GM19023 (cell line): ENCODE measurements around the gene AFF2.
A peak's percentile ranks its signal among the peaks of the same experiment; 100 is the strongest.

ENCODE experiments used
- ATAC-seq: cut with Tn5 transposase; IDR thresholded peaks from one replicate; pipeline ENCODE4 v1.9.1; 2021; ENCODE audit warnings: mild to moderate bottlenecking, moderate library complexity; ENCODE audit not compliant: unreplicated experiment

The AFF2 gene

GRCh38 chrX:148580016-148580415 is 79.6 kb downstream of the AFF2 start:
- no peak for ATAC-seq

- ATAC-seq: no peak
These were observed 81.9 kb downstream of the AFF2 start for GRCh38 chrX:148582353-148582752.

DNA sequence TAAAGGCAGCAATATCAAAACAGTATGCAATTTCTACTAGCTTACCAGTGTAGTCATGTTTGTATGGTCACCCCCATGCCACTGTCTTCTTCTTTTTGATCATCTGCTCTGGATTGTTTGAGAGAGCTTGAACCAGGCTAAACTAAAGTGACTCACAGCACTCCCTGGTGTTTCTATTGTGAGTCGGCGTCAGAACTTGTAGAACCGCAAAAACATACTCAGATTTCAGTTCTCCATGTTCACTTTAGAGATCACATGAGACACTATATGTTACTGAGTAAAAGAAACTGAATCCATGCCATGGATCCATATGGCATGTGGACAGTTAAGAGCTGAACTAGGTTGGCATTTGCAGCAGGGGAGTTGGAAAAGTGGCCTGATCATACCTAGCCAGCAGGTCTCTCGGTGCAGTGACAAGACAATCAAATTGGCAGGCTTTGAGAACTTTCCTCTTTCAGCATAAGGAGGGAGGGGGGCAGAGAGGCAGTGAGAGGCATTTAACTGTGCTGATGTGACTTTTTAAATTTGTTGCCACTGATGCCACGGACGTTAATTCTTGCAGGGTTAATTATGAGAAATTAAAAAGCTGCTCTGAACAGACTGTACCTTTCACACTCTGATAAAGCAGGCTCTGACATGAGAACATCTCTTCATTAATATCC is 88.4 kb downstream of the AFF2 start:
- ATAC-seq: no peak

- ATAC-seq: no peak
These were observed 92.2 kb downstream of the AFF2 start for GRCh38 chrX:148592595-148592994.

DNA sequence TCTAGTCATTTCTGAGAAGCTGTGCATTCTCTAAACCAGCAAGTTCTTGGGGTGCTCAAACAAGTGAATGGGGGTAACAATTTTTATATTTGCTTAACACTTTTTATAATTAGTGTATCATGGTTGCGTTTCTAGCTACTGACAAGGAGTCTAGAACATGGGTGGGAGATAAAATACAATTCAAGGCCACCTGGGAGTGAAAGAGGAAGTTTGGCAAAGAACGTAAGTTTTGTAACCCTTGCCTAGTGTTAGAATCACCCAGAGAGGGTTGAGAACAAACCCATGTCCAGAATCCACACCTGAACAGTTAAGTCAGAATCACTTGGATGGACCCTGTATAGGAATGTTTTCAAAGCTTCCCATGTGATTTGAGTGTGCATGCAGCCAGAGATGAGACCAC is 92.7 kb downstream of the AFF2 start:
- ATAC-seq: no peak

DNA sequence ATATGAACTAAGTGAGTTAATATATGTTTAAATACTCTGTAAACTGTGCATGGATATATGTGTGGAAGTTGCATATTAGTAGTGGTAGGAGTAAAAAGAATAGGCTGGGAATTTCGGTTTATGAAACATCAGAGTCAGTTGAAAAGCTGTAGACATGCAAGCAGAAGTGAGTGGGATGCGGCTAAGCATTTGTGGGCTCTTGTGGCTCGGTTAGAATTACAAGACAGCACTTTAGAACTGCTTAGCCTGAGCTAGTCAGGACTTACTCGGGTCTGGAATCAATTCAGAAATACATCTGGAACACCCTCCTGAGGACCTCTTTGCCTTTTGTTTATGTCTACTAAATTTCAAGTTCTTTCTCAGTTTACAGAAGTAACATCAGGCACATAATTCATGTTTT is 93.6 kb downstream of the AFF2 start:
- ATAC-seq: no peak

DNA sequence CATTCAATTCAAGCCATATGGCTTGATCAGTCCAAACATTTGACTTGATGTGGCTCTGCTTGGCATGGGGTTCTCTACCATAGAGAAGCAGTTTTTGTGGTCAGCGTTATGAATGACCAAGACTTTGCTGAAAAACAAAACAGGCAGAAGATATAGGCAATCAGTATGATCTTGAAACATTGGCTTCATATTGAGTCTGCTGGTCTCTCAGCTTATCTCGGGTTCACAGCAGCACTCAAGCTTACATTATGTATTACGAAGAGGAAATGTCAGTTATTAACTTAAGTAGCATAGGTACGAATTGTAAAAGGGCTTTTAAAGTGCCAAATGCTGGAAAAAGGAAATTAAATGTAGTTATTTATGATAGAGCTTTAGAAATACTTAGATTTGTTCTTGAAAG is 99.0 kb downstream of the AFF2 start:
- no peak for ATAC-seq

DNA sequence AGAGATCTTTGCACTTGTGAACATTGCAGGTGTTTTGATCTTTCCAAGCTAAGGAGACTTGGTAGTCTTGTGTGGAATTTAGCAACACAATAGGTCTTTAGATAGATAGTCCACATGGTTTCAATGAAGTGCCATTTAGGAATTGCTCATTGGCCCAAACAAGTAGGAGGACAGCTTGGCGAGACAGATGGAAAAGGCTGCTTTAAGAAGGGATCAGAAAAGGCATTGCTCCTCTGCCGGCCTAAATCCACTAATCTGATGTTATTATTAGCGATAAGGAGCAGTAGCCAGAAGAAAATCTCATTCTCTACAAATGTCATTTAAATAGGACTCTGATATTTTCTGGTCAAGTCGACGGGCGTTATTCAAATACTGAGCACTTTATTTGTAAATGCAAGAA is 99.7 kb downstream of the AFF2 start:
- no peak for ATAC-seq

DNA sequence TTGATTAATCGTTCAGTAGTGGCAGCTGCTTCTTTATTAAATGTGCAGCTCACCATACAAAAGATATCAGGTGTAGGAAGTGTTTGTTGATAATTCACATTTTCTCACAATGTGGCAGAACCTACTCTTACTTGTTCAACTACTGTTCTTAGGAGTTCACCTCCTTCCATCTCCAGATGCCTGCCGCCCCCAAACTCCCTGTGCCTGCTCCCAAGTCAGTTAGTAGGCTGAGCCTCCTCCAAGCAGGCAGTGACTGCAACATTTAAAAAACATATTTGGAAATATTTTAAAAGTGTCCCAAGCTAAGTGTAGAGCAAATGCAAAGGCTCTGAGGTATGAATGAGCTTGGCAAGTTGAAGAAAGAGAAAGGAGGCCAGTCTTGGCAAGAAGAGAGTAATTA is 100.2 kb downstream of the AFF2 start:
- no peak for ATAC-seq

DNA sequence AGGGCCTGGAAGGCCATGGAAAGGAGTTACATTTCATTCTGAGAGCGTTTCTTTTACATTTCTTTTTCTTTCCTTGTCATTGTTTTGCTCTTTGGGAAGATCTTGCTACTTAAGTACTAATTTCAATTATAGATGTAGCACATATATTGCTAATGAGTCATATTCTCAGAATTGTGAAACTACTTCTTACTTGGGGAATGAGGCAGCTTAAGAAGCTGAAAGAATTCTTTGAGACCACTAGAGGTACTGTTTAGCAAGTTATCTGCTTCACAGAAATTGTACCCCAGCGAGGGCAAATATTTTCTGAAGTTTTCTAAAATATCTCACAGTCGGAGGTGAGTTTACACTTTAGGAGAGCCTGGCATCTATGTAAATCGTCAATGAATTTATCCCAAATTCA is 100.6 kb downstream of the AFF2 start:
- no peak for ATAC-seq

- ATAC-seq: peak; percentile 67
These were observed 109.3 kb downstream of the AFF2 start for GRCh38 chrX:148609515-148610327.

GRCh38 chrX:148610328-148610698 is 109.9 kb downstream of the AFF2 start:
- ATAC-seq: peak; percentile 61

GRCh38 chrX:148611993-148612392 is 111.6 kb downstream of the AFF2 start:
- ATAC-seq: no peak

DNA sequence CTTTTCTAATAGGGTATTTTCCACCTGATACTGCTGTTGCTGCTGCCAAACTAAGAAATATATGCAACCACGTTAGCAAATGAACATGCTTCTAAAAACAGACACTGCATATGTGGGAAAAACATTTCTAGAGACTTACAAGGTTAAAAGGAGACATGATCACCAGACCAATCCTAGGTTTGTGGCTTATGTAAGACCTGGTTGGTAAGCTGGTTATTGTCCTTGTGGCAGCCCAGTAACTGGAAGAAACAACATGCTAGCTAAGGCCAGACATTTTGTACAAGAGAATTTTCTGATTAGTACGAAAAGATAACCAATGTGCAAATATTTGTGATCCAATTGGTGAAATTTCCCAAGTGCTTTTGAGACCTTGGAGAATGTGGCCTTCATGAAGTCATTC is 112.0 kb downstream of the AFF2 start:
- ATAC-seq: no peak

DNA sequence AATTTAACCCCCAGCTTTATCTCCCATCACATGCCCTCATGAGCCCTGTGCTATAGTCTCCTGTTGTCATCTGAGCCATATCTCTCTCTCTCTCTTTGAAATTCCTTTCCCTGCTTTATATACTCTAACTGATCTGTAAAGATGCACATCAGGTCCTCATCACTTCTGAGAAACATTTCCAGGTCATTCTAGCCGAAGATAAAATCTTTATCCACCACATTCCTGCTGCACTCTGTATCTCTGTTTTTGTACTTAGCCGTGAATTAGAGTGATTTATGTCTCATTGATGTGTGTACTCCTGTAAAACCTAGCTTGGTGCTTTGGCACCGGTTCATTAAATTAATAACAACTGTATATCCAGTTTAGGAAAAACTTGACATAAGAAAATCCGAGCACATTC is 113.2 kb downstream of the AFF2 start:
- no peak for ATAC-seq

- no peak for ATAC-seq
These were observed 115.1 kb downstream of the AFF2 start for GRCh38 chrX:148615491-148615890.

- no peak for ATAC-seq
These were observed 118.3 kb downstream of the AFF2 start for GRCh38 chrX:148618470-148619445.

- no peak for ATAC-seq
These were observed 119.6 kb downstream of the AFF2 start for GRCh38 chrX:148620023-148620422.

DNA sequence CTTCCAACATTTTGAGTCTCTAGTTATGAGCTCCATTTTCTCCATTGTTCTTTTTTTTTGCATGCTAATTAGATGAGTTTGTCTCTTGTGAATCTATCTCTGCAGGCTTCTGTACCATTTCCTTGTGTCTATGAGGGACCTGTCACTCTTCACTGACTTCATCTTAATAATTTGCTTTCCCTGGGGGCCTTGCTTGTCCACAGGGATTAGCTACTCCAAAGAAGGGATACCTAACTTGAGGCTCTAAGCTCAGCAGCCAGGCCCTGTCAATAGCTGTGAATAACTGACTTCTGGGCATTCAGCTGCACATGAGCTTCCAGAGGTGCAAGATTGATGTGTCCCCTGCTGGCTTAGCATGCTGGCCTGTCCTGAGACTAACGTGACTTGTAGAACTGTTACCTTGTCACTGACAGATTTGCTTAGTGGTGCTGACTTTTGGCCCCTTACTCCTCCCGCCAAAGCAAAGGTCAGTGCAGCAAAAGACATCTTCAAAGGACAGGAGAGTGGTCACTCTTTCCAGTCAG is 124.6 kb downstream of the AFF2 start:
- ATAC-seq: no peak

DNA sequence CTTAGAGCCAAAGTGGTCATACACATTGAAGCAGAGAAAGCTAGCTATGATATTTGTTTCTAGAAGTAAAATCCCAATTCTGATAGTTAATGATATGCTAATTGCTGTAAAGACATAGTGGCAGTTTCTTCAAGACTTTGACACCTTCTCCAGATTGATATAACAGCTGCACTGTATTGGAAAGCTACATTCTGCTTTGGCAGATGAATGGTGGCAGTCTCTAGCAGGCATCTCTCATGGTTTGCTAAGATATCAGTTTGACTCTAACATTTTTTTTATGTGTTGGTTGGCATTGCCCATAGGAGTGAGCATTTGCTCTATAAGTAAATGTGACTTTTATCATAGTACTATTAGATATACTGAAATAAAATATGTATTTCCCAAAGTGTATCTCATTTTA is 128.2 kb downstream of the AFF2 start:
- no peak for ATAC-seq

DNA sequence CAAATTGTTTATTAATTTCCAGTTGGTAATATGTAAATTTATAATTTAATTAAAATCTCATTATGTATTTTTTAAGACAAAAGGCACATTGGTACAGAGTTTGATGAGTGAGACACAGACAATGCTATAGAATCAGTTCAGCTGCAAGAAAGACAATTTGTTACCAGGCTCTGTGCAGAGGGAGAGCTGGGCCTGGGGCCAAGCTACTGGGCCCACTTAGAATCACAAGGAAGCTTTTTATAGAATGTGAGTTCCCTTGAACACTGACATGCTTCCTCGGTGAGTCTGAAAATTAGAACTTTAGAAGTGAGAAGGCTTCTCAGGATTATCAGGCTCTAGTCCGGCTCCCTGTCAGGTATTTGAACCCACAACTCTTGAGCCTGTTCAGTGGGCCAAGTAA is 129.0 kb downstream of the AFF2 start:
- ATAC-seq: no peak
